NOMO-1 (cell line): ENCODE data around the gene RNF152.

Source experiments
- DNase-seq, 2 experiments: peaks; one replicate each; lab custom pipeline; 2025; ENCODE audit not compliant: unreplicated experiment in 2 of 2; lab: John Stamatoyannopoulos, UW

RNF152 gene

DNA sequence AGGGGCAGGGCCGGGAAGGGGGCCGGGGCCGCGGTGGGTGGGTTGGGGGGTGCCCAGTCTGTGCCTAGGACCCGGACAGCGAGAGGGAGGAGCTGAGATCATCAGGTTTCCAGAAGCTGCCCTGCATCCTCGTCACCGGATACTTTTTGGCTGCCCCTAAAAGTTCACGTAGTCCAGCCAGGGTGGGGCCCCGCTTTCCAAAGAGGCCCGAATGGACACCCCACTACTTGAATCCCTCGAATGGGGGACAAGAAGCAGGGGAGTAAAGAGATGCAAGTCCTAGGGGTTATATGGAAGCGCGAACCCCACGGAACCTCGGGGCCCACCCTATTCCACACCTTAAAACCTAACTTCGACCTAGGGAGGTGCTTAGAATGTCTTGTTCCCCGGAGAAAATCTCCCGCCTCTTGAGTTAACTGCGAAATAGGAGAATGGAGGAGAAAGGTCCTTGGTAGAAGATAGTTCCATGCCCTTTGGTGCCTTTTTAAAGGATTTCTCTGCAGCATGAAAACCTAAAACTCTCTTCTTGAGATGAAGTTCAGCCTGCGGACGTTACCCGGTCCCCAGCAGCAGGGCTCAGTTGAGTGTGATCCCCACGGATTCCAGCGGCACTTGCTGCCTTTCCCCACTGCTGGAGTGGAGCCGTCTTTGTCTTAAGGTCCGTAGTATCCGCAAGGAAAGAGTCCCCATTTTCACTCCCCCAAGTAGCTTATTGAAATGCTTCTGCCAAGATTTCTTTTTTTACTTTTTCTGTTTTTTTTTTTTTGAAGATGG, 2.1 kb upstream of the RNF152 start:
- DNase-seq, result no peak

DNA sequence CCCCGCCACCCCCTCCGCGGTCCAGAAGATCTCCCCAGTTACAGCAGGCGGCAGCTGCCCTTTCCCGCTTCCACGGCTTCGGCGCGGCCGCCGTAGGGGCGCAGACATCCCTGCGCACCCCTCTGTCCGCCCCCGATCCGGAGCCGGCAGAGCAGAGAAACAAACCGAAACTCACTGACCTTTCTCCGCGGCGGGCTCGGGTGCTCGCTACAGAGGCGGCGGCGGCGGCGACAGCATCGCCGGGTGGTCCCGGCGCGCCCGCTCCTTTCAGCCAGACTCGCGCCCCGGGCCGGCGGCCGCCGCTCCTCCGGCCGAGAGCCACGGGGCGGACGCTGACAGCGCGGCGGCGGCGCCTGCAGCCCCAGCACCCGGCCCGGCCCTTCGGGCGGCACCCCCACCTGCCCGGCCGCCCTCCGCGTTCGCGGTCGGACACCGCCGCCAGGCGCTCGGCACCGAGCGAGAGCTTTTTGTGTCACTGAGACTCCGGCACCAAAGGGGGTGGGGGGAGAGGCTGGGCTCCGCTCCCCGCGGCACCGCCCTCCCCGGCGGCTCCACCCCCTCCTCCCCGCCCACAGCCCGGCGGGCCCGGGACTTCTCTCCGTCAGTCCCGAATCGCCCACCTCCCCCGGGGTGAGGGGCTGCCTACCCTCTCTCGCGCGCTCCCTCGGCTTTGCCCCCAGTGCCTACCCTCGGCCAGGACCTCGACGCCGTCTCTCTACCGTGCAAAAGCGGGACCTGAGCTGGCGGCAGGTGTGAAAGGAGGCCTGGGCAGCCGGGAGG, 1.4 kb upstream of the RNF152 start:
- peak; percentile 4 to 41 for DNase-seq

DNA sequence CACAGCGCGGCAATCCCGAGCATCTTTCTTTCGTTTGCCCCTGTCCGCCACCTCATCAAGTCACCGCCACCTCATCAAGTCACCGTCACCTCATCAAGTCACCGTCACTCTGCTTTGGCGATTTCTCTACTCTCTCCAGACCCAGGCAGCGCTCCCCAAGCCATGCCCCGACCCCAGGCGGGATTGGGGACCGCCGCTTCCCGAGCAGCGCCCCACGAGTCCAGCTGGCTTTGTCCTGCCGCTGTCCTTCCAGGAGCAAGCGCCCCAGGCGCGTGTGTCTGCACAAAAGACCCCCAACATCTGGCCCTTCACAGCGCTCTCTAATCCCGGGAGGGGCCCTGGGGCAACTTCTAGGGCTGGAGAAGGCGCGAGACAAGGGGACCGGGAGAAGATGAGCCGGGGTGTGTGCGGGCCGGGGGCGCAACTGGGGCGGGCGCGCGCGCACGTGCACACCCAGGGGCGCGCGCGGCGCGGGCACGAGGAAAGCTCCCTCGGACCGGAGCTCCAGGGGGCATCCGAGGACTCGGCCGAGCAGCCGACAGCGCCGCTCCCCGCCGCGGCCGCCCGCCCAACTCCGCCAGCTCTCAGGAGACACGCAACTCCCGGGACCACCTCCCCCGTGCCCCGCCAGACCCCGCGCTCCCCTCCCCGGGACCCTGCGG, 633 bp upstream of the RNF152 start:
- DNase-seq, result no peak

DNA sequence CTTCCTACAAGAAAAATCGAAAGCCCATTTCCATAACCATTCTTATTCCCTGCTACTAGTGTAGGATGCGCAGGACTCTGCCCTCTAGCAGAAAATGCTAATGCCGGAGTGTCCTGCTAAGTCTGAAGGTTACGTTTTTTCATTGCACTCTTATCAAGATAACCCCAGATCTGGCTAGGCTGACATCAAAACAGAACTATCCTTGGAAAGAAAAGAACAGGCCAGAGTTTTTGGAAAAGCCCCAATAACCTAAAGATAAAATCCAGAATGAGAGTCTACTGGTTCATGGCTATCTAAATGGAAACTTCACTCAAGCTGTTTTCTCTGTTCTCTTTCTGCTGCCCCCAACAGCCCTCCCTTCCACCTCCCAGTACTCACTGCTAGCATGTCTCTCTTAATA, 913 bp downstream of the RNF152 start:
- DNase-seq, result no peak

DNA sequence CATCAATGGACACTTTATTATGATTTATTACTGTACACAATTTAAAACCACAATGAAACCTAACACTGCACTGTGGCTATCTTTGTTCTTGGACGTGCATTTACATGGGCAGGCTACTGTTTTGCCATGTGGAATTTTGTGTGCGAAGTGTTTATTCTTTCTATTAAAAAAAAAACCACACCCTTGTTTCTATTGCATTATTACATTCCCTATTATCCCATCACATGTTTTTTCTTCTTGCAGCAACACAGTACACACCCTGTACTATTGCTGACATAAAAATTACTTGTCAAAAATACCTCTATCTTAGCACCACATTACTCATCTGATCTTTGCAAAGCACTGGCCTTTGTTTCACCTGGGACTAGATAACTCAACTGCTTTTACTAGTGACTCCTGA, 1.5 kb downstream of the RNF152 start:
- no peak for DNase-seq

DNA sequence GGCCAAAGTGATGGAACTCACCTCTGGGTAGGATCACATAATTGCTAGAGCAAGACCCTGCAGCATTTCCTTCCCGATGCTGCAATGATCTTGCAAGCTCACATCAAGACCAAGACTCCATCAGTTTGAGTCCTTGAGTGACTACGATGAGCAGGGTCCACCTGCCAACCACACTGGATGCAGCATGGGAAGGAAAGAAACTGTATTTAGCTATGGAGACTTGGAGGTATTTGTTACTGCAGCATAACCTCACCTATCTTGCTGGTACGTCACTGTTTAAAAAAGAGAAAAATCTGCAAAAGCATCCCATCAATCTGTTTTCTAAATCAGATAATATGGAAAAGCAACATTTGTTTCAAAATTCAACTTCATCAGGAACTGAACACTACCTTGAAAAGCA, 2.5 kb downstream of the RNF152 start:
- DNase-seq, result no peak

DNA sequence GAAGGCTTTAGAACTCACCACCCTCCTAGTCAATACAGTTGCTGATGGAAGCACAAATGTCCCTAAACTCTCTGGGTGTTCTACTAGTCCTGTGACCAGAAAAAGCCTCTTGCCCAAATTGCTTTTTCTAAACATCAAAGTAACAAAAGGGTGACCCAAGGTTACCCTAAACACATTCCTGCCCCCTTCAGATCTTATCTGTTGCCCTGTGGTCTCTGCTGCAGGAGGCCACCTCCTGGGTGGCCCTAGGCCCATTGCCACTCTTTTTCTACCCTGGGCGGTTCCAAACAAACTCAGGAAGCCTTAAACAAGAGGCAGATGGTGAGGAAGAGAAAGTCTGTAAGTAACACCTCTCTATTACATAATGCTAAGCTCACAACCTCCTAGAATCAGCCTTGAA, 3.3 kb downstream of the RNF152 start:
- no peak for DNase-seq

DNA sequence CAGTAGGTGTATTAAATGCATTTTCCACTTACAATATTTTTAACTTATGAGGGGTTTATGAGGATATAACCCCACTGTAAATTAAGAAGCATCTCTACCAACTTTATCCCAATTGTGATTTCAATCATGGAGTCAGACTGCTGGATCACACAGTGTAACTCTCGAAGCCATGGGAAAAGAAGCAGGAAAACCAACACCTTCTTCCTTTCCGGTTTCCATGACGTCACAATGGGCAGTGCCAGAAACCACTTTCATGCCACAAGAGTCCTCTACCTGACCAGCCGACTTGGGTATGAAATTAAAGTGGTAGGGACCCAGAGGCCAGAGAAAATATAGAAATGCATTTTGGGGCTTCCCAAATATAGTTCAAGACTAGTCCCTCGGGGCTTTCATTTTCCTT, 4.2 kb downstream of the RNF152 start:
- no peak for DNase-seq

DNA sequence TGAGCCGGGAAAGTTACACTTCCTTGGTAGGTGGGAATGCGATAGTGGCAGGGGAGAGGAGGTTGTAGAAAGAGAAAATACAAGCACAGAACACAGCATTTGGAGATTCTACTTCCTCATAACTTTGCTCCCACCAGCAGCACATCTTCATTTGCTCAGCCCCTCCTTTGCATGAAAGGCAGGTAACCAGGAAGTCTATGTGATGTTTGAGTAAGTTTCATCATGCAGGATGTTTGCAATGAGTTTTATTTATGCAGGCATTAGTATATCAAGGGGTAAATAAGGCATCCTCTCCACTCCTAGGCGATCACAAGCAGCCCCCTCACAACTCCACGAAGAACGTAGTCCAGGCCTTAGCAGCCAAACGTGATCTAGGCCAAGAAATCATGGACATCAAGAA, 5.0 kb downstream of the RNF152 start:
- DNase-seq, result no peak

DNA sequence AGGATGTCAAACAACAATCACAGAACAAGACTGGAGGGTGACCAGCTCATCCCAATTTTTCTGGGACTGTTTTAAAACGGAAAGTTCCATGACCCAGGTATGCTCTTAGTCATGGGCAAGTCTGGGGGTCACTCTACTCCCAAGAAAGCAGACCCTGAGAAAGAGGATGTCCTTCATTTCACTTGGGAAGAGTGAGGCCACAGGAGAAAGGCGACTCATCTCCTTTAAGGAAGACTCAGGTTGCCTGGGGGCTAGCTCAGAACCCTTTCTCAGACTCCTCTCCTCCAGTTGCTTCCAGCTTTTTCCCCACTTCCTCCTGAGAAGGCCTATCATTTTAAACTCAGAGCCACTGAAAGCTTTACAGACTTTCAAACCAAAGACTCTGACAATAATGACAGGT, 9.3 kb downstream of the RNF152 start:
- no peak for DNase-seq

DNA sequence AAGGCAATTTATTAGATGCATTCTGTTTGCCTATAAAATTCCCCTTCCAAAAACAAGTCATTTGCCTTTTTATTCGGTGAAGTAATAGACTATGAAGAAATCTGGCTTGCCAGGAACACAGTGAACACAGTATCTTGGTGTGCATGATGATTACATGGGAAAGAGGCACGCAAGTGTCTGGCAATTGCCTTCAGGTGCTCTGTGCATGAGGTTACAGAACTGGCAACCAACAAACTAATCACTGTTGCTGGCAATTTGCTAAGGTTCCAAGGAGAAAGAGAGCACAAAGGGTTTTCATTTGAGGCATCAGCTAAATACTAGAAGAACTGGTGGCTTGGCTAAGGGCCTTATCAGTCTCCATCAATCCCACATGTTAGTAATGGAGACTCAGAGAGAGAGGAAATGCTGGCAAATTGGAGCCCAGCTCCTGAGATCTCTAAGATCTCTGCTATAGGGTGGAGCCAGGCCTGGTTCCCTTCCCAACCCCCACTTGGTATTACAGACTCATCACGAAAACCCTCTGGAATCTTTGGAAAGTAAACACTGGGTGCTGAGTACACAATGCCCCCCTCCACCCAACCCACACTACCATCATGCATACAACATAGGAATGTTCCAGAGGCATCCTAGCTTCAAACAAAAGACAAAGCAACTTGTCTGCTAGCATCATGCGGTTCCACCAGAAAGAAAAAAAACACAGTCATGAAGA, 10.4 kb downstream of the RNF152 start:
- DNase-seq, result no peak

DNA sequence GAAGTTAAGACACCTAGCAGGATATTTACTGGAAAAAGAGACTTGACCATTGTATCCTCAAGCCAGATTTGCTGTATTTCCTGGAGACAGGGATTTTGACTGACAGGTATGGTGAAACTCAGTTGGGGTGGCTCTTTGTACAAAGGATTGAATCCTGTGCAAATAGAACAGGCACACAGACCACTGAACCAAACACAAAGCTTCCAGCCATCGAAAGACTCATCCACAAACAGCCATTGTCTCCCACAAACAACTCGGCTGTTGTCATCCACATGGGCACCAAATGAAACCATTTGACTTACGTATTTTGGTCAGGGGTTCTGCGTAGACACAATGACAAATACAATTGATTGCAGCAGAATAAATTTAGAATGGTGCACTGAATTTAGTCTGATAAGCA, 15.9 kb downstream of the RNF152 start:
- no peak for DNase-seq

DNA sequence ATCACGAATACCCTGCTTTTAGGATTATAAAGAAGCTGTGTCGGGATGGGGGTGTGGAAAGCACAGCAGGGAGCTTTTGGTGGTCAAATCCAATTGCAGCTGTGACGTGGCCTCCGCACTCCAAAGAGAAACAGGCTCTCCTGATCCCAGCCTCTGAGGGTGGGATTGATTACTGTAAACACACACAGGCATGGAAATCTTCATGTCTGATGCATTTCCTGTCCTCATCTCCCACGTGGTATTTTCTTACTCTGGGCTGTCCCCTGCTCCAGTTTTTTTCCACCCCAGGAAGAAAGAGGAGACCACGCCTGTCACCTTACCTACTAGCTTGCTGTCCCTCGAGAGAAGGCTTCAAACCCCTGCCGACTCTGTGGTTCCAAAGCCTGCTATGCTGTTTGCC, 22.7 kb downstream of the RNF152 start:
- DNase-seq, result no peak

DNA sequence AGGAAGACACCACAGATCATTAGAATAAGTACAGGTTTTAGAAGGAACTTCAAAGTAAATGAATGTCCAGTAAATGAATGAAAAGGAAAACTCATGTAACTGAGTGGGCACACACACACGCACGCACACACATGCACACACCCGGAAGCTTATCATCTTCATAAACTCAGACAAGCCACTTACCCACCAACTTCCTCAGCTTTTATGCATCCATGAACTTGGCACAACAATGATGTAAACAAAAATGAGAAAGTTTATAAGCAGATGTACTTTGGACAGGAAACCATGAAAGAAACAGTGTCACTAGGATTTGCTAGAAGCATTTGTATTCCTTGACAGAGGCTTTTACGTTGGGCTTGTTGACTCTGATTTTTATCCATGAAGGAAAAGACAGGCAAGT, 23.2 kb downstream of the RNF152 start:
- DNase-seq, result no peak

DNA sequence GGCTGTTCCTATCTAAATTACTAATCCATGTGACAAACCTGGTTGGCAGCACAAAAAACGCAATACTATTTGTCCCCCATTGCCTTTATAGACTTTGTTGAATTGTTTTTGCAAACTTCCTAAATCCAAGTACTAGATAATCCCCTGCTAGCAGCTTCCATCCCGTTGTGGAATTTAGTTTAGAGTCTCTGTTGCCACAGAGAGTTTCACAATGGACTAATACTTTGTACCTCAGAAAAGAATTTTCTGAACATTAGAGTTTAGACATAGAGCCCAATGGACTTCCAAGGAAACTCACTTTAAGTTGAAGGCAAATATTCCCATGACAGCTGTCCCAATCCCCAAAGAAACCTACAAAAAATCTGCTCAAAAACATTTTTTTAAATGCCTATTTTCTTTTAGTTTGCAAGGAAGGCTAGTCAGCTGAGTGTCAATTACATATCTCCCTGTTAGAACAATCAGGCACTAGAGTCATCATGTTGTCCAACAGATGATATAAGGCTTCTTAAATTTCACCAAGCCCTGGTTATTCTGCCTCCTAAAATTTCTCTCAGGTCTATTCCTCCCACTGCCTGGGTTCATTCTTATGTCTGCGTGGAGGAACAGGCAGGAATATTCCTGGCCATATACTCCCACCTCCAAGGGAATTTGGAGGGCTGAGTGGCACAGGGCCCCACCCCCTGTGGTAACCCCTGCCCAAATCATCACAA, 27.2 kb downstream of the RNF152 start:
- DNase-seq, result no peak

DNA sequence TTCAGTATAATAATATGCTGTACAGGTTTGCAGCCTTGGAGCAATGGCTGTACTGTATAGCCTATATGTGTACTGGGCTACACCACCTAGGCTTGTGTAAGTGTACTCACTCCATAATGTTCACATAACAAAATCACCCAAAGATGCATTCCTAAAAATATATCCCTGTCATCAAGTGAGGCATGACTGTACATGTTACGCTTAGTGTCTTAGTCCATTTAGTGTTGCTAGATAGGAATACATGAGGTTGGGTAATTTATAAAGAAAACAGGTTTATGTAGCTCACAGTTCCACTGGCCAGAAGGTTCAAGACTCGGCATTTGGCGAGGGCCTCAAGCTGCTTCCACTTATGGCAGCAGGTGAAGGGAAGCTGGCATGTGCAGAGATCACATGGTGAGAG, 31.4 kb downstream of the RNF152 start:
- DNase-seq, result no peak

DNA sequence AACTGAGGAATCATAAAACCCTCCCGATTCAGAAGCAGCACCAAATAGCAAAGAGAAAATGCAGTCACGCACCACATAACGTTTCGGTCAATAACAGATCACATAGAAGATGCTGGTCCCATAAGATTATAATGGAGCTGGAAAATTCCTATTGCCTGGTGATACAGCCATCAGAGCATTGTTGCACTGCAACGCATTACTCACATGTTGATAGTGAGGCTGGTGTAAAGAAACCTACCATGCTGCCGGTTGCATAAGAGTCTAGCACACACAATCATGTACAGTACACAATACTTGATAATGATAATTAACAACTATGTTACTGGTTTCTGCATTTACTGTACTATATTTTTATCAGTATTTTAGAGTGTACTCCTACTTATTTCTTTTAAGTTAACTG, 32.5 kb downstream of the RNF152 start:
- no peak for DNase-seq

DNA sequence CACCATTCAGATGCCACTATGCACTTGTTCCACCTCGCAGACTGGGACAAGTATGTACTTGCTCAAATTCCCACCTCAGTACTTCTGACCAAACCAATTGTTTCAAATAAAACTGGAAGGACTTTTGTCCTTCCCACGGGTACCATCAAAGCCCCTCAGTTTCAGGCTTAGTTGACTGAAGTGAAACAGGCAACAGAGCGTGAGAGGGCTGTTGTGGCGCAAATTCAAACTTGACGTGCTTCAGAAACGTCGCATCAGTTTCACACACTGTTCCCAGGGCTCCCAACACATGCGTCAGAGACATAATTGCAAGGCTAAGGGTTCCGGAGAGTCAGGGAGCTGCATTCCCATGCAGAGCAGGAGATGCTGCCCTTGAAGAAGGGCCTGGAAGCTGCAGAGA, 33.7 kb downstream of the RNF152 start:
- DNase-seq, result no peak

DNA sequence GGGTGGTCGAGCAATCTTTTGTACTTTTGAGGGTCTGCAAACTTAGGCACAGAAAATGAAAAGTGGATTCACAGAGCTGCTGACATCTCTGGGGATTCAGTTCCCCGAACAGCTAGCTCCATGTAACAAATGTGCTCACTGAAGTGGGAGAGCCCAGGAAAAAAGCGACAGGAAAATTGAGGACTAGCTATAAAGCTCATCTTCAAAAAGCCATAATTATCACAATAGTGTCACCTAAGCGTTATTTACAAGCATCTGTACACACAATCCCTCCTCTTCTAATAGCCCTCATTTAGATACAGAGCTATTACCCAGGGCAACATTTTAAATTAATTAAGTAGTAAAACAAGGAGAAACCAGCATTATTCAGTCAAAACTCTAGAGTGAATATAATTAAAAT, 36.1 kb downstream of the RNF152 start:
- no peak for DNase-seq

DNA sequence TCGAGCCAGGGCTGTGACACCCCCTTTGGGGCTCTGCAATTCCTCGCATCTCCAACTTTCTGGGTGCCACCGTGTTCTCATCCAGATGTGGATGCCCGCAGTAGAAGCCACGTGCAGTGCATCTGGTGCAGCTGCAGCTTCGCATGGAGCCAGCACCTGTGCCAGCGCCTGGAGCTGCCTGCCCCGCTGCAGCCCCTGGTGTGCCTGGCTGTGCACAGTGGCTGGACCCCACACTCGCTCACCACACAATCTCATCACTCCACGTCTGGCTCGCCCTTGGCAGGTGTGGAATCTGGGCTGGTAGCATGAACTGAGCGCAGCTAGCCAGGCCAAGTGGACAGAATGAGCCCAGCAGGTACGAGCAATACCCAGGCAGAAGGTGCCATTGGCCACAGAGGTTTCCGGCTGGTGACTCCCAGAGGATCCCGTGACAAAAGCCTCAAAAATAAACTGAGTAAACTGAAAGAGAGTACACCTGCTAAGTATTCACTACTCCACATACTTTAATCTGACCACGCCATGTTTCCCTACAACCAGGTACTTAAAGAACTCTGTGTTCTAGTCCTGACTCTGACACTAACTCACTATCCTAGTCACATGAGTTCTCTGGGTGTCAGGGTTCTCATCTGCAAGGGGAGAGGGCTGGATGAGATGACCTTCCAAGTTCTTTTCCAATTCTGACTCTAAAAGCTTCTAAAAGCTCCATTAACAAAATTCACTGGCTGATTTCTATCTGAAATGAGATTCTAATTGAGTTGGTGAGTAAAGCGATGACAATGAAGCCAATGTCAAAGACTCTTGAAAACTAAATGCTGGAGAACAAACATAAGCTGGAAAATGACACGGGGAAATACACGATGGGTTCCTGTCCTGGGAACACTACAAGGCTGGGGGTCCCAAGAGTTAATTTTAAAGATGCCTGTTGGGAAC, 37.1 kb downstream of the RNF152 start:
- no peak for DNase-seq
